HL-60 (cell line): Measurements from ENCODE around the gene ANKRD35.

Experiments
- DNase-seq, 2 experiments: peaks; one replicate each; pipeline ENCODE4 v3.0.0-alpha.2; 2010 to 2020; ENCODE audit warnings: low read depth in 1 of 2, low spot score in 1 of 2
- H3K27ac ChIP-seq: fragments of 250-450 bp; sonication (Bioruptor Pico); replicated peaks from 2 replicates; pipeline ENCODE4 v1.5.1; 2020; ENCODE audit warnings: mild to moderate bottlenecking, moderate library complexity
- H3K27me3 ChIP-seq: fragments of 250-450 bp; sonication (Bioruptor Pico); 2 replicates; pipeline ENCODE4 v1.5.1; 2021; ENCODE audit warnings: mild to moderate bottlenecking, moderate library complexity; ENCODE audit not compliant: insufficient read depth, poor library complexity, severe bottlenecking
- H3K4me3 ChIP-seq: replicated peaks from 2 replicates; pipeline ENCODE4 v1.5.1; 2011; ENCODE audit warnings: mild to moderate bottlenecking, control low read depth, low read length; ENCODE audit not compliant: insufficient read depth
- GABPA ChIP-seq: IDR thresholded peaks from 2 replicates; pipeline ENCODE4 v1.6.1; 2012; ENCODE audit warnings: low read depth
- POLR2AphosphoS5 ChIP-seq: IDR thresholded peaks from 2 replicates; pipeline ENCODE4 v1.6.1; 2012; ENCODE audit warnings: low read depth
- SPI1 ChIP-seq: IDR thresholded peaks from 2 replicates; pipeline ENCODE4 v1.6.1; 2012; ENCODE audit warnings: low read depth, mild to moderate bottlenecking, borderline replicate concordance
- TF ChIP-seq, protein P1 (sequence below): IDR thresholded peaks from one replicate; pipeline ENCODE4 v1.5.1; 2011; ENCODE audit warnings: low read length, control low read depth, inconsistent platforms; ENCODE audit not compliant: insufficient read depth
- TF ChIP-seq, protein P2 (sequence below): IDR thresholded peaks from 2 replicates; pipeline ENCODE4 v1.6.1; 2012; ENCODE audit warnings: low read depth; ENCODE audit not compliant: insufficient replicate concordance

The ANKRD35 gene

GRCh38 chr1:145886390-145886789, 724 bp upstream of the ANKRD35 start:
- no peak overlapping the region for H3K27ac ChIP-seq
- H3K27me3 ChIP-seq, result peaks cover 6% of the 10 kb centered on the region
- H3K4me3 ChIP-seq, result peak overlapping the region; percentile 72; the same call in 1 of the 2 replicates
- DNase-seq, result no peak
- TF ChIP-seq, protein P1, sequence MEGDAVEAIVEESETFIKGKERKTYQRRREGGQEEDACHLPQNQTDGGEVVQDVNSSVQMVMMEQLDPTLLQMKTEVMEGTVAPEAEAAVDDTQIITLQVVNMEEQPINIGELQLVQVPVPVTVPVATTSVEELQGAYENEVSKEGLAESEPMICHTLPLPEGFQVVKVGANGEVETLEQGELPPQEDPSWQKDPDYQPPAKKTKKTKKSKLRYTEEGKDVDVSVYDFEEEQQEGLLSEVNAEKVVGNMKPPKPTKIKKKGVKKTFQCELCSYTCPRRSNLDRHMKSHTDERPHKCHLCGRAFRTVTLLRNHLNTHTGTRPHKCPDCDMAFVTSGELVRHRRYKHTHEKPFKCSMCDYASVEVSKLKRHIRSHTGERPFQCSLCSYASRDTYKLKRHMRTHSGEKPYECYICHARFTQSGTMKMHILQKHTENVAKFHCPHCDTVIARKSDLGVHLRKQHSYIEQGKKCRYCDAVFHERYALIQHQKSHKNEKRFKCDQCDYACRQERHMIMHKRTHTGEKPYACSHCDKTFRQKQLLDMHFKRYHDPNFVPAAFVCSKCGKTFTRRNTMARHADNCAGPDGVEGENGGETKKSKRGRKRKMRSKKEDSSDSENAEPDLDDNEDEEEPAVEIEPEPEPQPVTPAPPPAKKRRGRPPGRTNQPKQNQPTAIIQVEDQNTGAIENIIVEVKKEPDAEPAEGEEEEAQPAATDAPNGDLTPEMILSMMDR, result no peak
- TF ChIP-seq, protein P2, sequence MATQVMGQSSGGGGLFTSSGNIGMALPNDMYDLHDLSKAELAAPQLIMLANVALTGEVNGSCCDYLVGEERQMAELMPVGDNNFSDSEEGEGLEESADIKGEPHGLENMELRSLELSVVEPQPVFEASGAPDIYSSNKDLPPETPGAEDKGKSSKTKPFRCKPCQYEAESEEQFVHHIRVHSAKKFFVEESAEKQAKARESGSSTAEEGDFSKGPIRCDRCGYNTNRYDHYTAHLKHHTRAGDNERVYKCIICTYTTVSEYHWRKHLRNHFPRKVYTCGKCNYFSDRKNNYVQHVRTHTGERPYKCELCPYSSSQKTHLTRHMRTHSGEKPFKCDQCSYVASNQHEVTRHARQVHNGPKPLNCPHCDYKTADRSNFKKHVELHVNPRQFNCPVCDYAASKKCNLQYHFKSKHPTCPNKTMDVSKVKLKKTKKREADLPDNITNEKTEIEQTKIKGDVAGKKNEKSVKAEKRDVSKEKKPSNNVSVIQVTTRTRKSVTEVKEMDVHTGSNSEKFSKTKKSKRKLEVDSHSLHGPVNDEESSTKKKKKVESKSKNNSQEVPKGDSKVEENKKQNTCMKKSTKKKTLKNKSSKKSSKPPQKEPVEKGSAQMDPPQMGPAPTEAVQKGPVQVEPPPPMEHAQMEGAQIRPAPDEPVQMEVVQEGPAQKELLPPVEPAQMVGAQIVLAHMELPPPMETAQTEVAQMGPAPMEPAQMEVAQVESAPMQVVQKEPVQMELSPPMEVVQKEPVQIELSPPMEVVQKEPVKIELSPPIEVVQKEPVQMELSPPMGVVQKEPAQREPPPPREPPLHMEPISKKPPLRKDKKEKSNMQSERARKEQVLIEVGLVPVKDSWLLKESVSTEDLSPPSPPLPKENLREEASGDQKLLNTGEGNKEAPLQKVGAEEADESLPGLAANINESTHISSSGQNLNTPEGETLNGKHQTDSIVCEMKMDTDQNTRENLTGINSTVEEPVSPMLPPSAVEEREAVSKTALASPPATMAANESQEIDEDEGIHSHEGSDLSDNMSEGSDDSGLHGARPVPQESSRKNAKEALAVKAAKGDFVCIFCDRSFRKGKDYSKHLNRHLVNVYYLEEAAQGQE, result no peak
- TF ChIP-seq POLR2AphosphoS5 (no peak), GABPA (no peak), SPI1 (no peak)

GRCh38 chr1:145884675-145885074, 991 bp downstream of the ANKRD35 start:
- H3K27ac ChIP-seq, result no peak overlapping the region
- DNase-seq, result no peak
- no peak overlapping the region for H3K4me3 ChIP-seq
- no peak for TF ChIP-seq SPI1
- TF ChIP-seq, protein P2, result no peak
- H3K27me3 ChIP-seq, result peaks cover 6% of the 10 kb centered on the region

- DNase-seq, result peak in 1 of 2 experiments; percentile 59
- TF ChIP-seq GABPA, result no peak
- TF ChIP-seq SPI1, result no peak
- TF ChIP-seq, protein P1, result no peak
- TF ChIP-seq, protein P2, result no peak
- TF ChIP-seq POLR2AphosphoS5, result no peak
- H3K27me3 ChIP-seq, result no peaks in the 10 kb centered on the region
- no peak overlapping the region for H3K27ac ChIP-seq
- no peak overlapping the region for H3K4me3 ChIP-seq
These were observed 5.9 kb downstream of the ANKRD35 start for GRCh38 chr1:145879775-145880174.

DNA sequence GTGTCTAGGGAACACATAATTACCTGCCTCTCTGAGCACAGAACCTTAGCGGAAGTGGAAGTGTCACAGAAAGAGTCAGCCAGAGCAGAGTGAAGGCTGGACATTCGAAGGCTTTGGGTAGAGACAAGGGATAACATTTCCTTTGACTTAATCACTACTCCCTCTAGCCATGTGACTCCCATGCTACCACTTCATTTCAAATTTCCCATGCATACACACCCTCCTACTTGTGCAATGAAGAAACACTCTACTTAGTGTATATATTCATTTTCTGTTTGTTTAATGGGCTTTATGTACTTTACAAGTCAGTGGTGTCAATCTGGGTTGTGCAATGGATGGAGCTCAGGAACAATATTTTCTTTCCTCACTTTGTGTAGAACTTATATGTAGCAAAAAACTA, 6.9 kb downstream of the ANKRD35 start:
- TF ChIP-seq, protein P1, result no peak
- TF ChIP-seq SPI1, result no peak
- TF ChIP-seq, protein P2, result no peak
- TF ChIP-seq GABPA, result no peak
- TF ChIP-seq POLR2AphosphoS5, result no peak
- no peak for DNase-seq
- no peak overlapping the region for H3K27ac ChIP-seq

More for the DNA sequence above, 6.9 kb downstream of the ANKRD35 start:
- no peaks in the 10 kb centered on the region for H3K27me3 ChIP-seq
- H3K4me3 ChIP-seq, result no peak overlapping the region
